GM10266 (cell line): ENCODE data around the gene HTRA2.

Experiments used
- DNase-seq: peaks from one replicate; pipeline ENCODE4 v3.0.0; 2012; ENCODE audit errors: extremely low spot score
- TF ChIP-seq, protein P1 (sequence below): IDR thresholded peaks from 2 replicates; pipeline ENCODE4 v1.5.1; 2012; ENCODE audit warnings: mild to moderate bottlenecking, low read depth; ENCODE audit not compliant: control insufficient read depth, insufficient read depth; ENCODE audit errors: missing control alignments

Gene HTRA2

DNA sequence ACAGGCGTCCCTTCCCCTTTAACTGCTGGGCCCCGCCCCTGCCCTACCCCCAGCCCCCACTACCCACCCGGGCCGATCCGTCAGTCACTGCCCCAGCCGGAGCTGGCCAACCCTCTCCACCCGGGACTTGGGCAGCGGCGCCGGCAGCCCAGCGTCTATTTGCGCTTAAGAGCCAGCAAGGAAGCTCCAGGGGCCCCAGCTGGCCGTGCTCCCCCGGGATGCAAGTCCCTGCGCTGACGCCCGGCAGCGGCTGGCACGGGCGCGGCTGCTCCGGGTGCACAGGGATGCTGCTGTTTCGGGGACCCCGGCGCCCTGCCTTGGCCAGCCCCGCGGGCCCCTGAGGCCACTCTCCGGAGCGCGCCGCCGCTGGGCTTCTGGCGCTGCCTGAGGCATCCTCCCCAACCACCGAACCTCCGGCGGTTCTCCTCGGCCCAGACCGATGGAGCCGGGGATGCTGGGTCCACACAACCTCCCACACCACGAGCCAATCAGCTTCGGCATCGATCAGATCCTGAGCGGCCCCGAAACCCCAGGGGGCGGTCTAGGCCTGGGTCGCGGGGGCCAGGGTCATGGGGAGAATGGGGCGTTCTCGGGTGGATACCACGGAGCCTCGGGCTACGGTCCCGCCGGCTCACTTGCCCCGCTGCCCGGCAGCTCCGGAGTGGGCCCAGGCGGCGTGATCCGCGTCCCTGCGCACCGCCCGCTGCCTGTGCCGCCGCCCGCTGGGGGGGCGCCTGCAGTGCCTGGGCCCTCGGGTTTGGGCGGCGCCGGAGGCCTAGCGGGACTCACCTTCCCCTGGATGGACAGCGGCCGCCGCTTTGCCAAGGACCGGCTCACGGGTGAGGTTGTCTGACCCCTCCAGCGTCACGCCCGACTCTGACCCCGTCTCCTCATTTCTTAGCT, 15.1 kb upstream of the HTRA2 start, which contains the start of gene TLX2:
Gene TLX2 (plus strand): TSS at position 83 of the 903 bp plus-strand sequence. CDS start 357 bp downstream, at position 440.
- DNase-seq, result peak; percentile 46
- TF ChIP-seq, protein P1, sequence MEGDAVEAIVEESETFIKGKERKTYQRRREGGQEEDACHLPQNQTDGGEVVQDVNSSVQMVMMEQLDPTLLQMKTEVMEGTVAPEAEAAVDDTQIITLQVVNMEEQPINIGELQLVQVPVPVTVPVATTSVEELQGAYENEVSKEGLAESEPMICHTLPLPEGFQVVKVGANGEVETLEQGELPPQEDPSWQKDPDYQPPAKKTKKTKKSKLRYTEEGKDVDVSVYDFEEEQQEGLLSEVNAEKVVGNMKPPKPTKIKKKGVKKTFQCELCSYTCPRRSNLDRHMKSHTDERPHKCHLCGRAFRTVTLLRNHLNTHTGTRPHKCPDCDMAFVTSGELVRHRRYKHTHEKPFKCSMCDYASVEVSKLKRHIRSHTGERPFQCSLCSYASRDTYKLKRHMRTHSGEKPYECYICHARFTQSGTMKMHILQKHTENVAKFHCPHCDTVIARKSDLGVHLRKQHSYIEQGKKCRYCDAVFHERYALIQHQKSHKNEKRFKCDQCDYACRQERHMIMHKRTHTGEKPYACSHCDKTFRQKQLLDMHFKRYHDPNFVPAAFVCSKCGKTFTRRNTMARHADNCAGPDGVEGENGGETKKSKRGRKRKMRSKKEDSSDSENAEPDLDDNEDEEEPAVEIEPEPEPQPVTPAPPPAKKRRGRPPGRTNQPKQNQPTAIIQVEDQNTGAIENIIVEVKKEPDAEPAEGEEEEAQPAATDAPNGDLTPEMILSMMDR, result no peak

DNA sequence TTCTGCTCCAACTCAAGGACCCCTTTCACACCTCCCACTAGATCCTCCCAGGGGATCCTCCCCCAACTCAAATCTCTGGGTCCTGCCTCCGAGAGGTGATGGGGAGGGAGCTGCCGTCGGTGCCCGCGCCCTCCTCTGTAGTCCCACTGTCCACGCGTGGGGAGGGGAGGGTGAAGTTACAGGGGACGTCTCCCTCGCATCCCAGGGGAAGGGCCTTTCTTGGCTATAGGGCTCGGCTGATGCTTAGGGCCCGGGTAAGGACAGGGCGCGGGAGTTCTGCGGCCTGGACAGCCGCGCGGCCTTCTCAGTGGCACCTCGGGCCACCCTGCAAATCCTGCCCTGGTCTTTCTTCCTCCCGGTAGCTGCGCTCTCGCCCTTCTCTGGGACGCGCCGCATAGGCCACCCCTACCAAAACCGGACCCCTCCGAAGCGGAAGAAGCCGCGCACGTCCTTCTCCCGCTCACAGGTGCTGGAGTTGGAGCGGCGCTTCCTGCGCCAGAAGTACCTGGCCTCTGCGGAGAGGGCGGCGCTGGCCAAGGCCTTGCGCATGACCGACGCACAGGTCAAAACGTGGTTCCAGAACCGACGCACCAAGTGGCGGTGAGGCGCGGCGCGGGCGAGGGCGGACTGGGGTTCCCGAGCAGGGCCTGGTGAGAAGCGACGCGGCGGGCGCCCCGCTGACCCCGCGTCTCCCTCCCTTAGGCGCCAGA, 14.3 kb upstream of the HTRA2 start:
- peak; percentile 38 for DNase-seq
- TF ChIP-seq, protein P1, result no peak

DNA sequence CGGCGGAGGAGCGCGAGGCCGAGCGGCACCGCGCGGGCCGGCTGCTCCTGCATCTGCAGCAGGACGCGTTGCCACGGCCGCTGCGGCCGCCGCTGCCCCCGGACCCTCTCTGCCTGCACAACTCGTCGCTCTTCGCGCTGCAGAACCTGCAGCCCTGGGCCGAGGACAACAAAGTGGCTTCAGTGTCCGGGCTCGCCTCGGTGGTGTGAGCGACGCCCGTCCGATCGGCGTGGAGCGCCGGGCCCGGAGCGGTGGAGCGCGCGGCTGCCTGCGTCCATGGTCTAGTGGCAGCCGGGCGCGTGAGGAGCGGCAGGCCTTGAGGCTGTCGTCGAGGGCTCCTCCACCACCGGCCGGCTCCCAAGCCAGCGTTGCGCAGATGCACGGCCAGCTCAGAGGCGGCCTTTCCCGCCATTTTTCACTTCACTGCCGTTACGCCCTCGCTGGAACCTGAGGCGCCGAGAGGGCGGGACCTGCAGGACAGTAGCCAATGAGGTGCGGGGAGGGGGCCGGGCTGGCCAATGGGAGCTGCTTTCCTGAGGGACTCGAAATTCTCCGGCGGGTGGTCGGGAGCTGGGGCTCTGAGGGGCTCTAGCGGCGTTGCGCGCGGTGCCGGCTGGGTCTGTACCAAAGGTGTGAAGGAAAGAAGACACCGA, 13.6 kb upstream of the HTRA2 start:
- TF ChIP-seq, protein P1, result no peak
- peak; percentile 92 for DNase-seq

DNA sequence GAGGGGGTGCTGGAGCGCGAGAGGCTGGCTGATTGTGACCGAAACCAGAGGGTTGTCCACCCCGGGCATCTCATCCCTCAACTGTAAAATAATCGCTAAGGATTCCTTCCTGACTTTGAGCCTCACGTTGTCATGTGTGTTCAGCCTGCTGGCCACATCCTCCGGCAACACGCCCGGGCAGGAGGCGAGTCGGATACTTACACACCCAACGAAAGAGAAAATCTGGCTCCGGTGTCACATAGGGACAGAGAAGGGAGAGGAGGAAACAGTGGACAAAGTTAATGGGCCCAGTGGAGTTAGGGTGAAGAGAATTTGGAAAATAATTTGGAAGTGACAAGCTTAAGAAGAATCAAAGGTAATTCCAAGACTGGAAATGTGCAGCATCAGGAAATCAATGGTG, 13.1 kb upstream of the HTRA2 start:
- no peak for DNase-seq
- TF ChIP-seq, protein P1, result no peak

DNA sequence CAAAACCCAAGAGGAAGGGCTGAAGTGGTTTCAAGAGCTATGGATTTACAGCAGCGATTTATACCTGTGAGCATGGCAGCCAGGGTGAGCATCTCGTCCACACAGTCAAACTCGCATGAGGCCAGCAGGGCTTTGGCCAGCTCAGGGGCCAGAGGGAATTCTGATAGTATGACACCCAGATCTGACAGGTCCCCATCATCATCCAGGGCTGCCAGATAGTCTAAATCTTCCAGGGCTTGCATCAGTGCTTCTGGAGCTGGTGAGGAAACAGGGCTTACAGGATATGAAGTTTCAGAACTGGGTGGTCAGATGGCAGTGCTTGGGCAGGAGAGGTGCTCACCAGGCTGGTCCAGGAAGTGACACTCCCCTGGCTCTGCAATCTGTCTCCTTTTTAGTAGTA, 7.2 kb upstream of the HTRA2 start:
- no peak for DNase-seq
- TF ChIP-seq, protein P1, result no peak

DNA sequence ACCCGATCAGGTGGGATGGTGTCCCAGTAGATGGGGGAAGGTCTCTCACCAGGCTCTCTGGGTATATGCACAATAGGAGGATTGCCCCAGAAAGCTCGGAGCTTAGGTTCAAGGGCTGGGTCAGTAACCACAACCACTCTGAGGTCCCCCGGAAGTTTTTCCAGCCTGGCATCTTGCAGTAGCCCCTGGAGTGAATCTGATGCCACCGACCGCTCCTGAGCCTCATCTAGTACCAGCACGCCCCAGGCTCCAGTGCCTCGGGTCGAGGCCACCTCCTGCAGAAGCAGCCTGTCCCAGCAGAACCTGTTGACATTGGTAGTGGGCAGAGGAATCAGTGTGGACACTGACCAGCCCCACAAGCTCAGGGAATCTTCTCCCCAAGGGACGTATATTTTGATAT, 5.7 kb upstream of the HTRA2 start:
- TF ChIP-seq, protein P1, result no peak
- DNase-seq, result no peak
